ENCODE measurements around the gene KRT35.
"Not testable (repeated sequence)": the region's sequence is repeated elsewhere in the genome, so short reads cannot be mapped to it uniquely, and the experiment has no call there.

Gene KRT35

GRCh38 chr17:41434415-41434814, 46.5 kb downstream of the KRT35 start:
- TF ChIP-seq CTCF (IDR thresholded peaks at IDR 0.05; ENCODE audit: insufficient read depth, low read length, missing control alignments): no peak
- H3K4me3 ChIP-seq (ENCODE audit: low read depth, low read length): no peak overlapping the region
- CTCF ChIA-PET: interaction anchor here (0.8 to 2.2 kb wide), 4 partner anchors 9 to 114 kb away, joined by 3 to 5 read pairs (median 4); no protein-coding TSS in a partner anchor
- no peak for DNase-seq (ENCODE audit: low read depth, low spot score)
- POLR2A ChIA-PET: no interaction called here

GRCh38 chr17:41434005-41434404, 46.9 kb downstream of the KRT35 start:
- ChIA-PET POLR2A (no interaction called here), CTCF (interaction anchor here (0.8 to 2.2 kb wide), 5 partner anchors 10 to 215 kb away, joined by 3 to 5 read pairs (median 4); no protein-coding TSS in a partner anchor)
- DNase-seq (ENCODE audit: low read depth, low spot score): no peak
- no peak for TF ChIP-seq CTCF (IDR thresholded peaks at IDR 0.05; ENCODE audit: insufficient read depth, low read length, missing control alignments)
- H3K4me3 ChIP-seq (ENCODE audit: low read depth, low read length): no peak overlapping the region

GRCh38 chr17:41433586-41433985, 47.4 kb downstream of the KRT35 start:
- POLR2A ChIA-PET: no interaction called here
- CTCF ChIA-PET: interaction anchor here (0.8 to 2.2 kb wide), 6 partner anchors 10 to 215 kb away, joined by 3 to 5 read pairs (median 4); no protein-coding TSS in a partner anchor
- TF ChIP-seq CTCF (IDR thresholded peaks at IDR 0.05; ENCODE audit: insufficient read depth, low read length, missing control alignments): no peak
- no peak for DNase-seq (ENCODE audit: low read depth, low spot score)
- no peak overlapping the region for H3K4me3 ChIP-seq (ENCODE audit: low read depth, low read length)

- CTCF ChIA-PET: interaction anchor here (0.8 to 1.0 kb wide), 3 partner anchors 9 to 121 kb away, joined by 3 read pairs; no protein-coding TSS in a partner anchor
- H3K4me3 ChIP-seq (ENCODE audit: low read depth, low read length); DNase-seq (ENCODE audit: low read depth, low spot score); POLR2A ChIA-PET: not testable (repeated sequence)
Observed at GRCh38 chr17:41430376-41430775, 50.6 kb downstream of the KRT35 start.

- ChIA-PET POLR2A (no interaction called here), CTCF (interaction anchor here (0.8 to 1.4 kb wide), 2 partner anchors 13 to 18 kb away, joined by 3 read pairs; no protein-coding TSS in a partner anchor)
- no peak for DNase-seq (ENCODE audit: low read depth, low spot score)
- TF ChIP-seq CTCF (IDR thresholded peaks at IDR 0.05; ENCODE audit: insufficient read depth, low read length, missing control alignments): no peak
- no peak overlapping the region for H3K4me3 ChIP-seq (ENCODE audit: low read depth, low read length)
Observed at GRCh38 chr17:41429667-41430066, 51.3 kb downstream of the KRT35 start.

GRCh38 chr17:41428591-41429291, 52.2 kb downstream of the KRT35 start:
- H3K4me3 ChIP-seq (ENCODE audit: low read depth, low read length): no peak overlapping the region
- CTCF ChIA-PET: interaction anchor here (1.4 kb wide), 1 partner anchor 17 kb away, joined by 3 read pairs; no protein-coding TSS in a partner anchor
- POLR2A ChIA-PET: no interaction called here
- no peak for TF ChIP-seq CTCF (IDR thresholded peaks at IDR 0.05; ENCODE audit: insufficient read depth, low read length, missing control alignments)
- DNase-seq (ENCODE audit: low read depth, low spot score): no peak
